Lung microvascular endothelial cell (primary cell): ENCODE results near the gene ADTRP. TPM values are rescaled to one million over a fixed set of nuclear protein-coding genes. Genes with fewer than 3 reads are reported as not detected.

Experiments
- DNase-seq, 2 donors: peaks; one replicate each; pipeline versions ENCODE4 v3.0.0 to v3.0.0-alpha.2; 2010; ENCODE audit warnings: low read depth in 2 of 2
- total RNA-seq: library from RNA; depleted of rRNA; stranded (reverse); fragments of >200 nt; gene quantifications from 2 replicates; pipeline ENCODE4 v1.2.1, GENCODE V29; 2014

ADTRP gene
- total RNA-seq, 1 donor from 2014 or later: 0.20 TPM

DNA sequence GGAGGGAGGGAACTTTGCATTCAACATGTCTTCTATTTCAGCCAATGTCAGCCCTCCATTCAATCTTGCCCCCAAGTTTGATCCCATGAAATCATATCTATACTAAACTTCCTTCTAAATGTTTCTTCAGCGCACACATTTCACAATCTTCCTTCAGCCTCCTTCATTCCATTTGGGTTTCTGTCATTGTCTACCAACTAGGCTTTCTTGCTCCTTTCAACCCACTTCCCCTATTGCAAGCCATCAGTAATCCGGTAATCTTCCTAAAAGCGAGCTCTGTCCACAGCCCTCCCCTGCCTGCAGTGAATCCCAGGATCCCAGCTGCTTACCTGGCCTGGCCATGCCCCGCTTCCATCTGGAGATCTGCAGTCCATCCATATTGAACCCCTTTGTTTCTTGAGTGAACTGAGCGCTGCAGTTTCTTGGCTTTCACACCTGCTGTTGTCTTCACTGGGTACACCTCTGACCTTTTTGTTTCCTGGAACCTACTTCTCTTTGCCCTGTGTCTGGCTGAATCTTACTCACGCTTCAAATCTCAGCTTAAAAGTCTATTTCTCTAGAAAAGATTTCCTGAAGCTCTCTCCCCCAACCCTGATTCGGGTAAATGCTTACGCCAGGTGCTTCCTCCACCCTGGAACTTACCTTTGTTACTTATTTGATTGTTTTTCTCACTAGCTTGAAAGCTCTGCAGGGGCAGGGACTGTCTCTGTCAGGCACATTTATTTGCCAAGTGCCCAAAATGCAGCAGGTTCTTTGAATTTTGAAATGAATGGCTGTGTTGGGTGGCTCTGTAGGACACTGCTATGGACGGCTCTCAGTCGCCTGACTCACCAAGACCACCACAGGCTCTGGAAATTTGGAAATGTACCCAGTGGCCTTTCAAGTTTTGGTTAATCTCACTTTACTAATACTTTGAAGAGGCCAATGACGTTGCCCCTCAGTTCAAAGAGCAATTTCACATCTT, 50.3 kb downstream of the ADTRP start:
- no peak for DNase-seq

- no peak for DNase-seq
Measured at GRCh38 chr6:11727346-11727997, 51.1 kb downstream of the ADTRP start.

DNA sequence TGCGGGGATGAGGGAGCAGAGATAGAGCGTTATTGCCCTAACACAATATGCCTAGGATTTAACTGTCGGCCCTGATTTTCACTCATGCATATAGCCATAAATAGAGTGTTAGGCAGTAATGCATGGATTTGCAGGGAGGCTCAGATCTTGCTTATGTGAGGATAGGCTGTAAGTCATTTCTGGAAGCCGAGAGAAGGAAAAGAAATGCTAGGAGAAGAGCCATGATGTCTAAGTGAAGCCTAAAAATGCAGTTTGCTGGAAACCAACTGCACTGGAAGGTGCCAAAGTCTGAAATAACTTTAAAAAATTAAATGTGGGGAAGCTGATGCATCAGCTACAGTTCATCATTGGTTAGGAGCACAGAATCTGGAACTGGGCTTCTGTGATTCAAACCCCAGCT, 54.3 kb downstream of the ADTRP start:
- DNase-seq: no peak

- no peak for DNase-seq
Measured at GRCh38 chr6:11722805-11723631, 55.6 kb downstream of the ADTRP start.

GRCh38 chr6:11722220-11722619, 56.4 kb downstream of the ADTRP start:
- DNase-seq: no peak

- no peak for DNase-seq
Measured at GRCh38 chr6:11718463-11718862, 60.1 kb downstream of the ADTRP start.

DNA sequence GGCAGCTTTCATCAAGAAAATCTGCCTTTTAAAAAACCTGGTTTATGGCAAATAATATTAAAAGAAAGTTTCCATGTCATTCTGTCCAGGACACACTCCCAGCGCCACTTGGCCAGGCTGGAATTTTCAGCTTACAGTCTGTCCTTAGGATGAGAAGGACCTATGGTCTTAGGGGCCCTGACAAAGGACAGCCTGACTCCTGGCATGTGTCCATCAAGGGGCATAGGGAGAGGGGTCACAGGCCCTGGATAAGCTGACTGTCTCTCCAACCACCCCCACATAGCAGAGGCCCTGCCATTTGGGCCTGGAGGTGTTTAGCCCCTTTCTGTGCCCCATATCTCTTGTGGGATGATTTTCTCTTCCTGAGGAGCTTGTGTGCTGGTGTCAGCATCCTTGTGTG, 60.6 kb downstream of the ADTRP start:
- DNase-seq: no peak

- no peak for DNase-seq
Measured at GRCh38 chr6:11714798-11715285, 63.8 kb downstream of the ADTRP start.

DNA sequence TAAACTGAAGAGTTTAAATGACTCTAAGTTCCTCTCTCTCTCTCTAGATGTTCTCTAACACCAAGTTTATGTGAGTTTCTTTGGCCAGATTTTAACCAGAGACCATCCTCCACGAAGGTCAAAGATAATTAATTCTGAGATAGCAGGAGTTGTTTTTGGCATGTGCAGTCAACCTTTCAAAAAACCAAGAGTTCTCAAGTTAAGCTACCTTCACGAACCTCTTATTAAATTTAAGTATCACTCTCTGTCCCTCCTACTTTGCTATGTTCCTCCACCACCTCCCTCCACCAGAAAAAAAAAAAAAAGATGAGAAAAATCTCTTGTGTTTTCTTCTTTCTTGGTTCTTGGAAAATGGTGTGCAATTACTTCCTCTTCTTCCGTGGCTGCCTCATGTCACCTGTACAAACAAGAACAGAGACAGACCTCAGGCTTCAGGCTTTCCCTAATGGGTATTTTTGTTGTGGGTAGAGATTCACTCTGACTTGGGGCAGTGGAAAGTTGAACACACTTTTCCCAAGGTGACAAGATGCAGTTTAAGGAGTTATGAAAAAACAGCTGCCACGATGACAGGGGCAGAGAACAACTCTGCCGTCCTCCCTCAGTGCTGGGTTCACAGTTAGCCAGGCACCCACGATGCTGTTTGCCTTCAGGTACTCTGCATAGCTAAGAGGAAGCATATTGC, 64.3 kb downstream of the ADTRP start:
- DNase-seq: no peak

DNA sequence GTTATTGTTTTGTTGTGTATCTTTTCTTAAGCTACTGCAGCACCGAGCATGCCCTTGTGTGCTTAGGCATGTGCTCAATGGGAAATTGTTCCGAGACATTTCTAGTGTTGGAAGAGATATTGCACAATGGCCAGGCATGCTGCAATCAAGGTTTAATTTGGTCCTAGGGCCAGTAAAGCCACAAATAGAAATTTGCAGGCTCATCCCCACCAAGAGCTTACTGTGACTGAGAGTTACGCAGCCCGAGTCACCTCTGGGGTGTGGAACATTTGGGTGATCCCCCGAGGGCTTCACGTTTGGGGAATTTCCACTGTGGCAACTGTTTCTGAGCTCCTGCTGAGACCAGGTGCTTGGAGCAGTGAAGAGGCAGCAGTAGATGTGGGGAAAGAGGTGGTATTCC, 65.8 kb downstream of the ADTRP start:
- DNase-seq: no peak

- DNase-seq: no peak
Measured at GRCh38 chr6:11711984-11712711, 66.5 kb downstream of the ADTRP start.

DNA sequence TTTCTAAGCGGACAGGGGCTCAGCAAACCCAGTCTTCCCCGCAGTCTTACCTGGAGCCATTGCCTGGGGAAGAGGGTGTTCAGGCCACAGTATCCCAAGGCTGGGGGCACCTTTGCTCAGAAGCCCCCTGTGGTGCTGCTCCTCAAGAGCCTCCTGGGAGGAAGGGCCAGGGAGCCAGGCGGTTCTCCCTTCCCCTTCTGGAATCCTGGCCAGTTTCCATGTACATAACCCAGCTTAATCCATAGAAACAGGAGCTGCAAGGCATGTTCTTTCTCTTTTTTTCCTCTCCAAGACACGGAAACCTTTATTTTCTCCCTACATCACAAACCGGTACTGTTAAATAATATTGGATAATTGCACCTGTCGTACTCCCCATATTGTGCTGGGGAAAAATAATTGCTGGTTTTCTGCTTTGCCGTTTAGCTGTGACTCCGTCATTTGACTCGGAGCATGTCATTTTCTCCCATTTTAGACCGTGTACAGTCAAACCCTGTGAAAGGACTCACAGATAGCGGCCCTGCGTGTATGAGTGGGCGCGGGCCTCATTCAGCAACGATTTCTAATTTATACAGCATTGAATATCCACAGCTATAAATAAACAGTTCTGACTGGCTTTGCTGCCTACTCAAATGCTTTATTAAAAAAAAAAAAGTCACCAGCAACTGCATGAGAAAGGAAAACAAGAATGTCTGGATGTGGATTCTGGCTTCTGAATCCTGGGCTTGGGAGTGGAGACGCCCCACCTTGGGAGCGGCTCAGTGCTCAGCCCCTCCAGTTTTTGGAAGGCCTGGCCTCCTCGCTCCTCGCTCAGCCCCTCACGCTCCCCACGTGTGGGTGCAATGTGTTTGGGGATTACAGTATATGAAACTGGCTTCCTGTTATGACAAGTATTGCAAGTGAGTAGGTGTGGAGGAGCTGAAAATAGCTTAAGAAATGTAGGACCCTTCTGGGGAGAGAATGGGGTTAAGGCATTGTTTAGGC, 67.3 kb downstream of the ADTRP start:
- DNase-seq: no peak

DNA sequence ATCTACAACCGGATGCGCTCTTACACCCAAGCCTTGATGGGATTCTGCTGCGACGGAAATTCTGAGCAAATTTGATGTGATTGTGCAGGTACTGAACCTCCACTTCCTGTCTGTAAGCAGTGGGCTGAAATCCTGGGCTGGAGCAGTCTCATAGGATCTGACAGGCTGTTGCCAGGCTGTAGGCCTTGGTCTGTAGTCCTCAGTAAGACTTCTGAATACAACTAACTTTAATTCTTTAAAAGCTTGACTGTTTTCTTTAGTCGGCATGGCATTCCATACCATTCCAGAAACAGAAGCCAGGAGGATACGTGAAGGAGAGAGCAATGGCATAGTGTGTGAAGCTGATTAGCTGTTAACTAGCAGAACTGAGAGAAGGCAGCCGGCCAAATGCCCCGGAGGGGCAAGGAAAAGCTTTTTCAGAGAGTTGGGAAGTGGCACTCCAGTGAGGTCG, 68.3 kb downstream of the ADTRP start:
- peak in 1 of 2 donors; percentile 10 for DNase-seq

DNA sequence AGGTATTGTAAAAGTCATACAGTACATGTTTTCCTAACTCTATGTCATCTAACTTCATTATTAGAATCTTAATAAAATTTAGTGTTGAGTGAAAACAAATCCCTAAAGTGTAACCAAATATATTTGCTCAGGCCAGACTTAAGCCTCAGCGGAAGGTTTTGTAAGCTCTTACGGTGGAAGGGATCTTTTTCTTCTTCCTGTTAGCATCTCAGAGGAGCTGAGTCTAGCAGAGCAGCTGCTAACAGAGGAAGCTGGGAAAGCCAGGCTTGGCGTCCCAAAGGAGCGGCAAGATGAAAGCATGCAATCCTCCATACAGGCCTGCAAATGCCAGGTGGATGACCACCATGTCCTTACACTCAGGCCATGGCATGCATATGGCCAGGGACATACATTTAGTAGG, 72.4 kb downstream of the ADTRP start:
- DNase-seq: no peak

GRCh38 chr6:11705483-11705882, 73.1 kb downstream of the ADTRP start:
- DNase-seq: no peak

DNA sequence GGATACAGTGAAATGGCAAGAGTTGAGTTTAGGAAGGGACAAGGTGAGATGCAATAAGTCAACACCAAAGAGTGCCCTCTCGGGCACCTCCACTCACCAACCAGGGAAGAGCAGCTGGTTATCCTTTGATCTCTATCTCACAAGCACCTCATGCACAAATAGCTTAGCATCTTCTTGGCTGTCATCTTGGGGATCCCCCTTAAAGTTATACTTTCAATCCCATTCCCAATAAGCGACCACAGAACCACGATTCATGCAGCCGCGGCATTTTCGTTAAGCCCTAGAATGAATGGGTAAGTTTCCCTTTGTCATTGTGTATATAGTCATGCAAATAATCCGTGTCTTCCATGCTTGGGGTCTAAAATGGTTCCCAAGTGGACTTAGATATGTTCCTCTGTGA, 73.5 kb downstream of the ADTRP start:
- no peak for DNase-seq

DNA sequence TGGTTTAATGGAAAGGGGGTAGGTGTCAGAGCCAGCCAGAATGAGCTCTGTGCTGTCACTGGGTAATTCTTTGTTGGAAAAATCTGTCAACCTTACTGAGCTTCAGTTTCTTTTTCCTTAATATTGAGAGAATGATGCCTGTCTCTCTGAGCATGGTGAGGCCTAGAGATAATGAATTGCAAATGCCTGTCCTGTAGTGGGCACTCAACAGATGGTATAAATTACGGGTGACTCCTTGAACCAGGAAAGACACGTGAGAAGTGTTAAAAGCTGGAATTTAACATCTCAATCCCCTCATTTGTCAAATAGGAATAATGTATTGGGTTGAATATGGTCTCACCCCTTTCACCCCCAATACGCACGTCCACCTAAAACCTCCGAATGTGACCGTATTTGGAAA, 74.9 kb downstream of the ADTRP start:
- no peak for DNase-seq

GRCh38 chr6:11702500-11703130, 76.0 kb downstream of the ADTRP start:
- DNase-seq: peak in 1 of 2 donors; percentile 75

DNA sequence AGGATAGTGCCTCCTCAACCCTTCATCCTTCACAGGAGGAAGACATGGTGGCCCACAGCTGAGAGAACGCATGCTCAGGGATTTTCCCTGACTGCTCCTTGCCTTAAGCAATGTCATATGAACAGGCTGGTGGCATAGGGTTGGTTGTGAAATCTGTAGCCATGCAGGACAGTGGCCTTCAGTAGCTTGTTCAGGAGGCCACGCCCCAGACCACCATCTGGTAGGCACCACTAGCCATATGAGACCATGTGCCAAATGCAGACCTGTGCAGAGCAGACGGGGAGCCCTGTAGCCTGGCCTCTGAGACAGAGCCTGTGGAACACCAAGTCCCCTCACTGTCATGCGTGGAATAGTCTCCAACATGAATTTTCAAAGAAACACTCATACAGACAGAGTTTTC, 76.5 kb downstream of the ADTRP start:
- DNase-seq: no peak
